Uterus (tissue), 4 donors: ENCODE measurements around the gene CD72. TPM values are rescaled to one million over a fixed set of nuclear protein-coding genes. Genes with fewer than 3 reads are reported as not detected.

Experiments
- DNase-seq, 2 donors: peaks; one replicate each; pipeline ENCODE4 v3.0.0-alpha.2; 2019 to 2020
- H3K27ac ChIP-seq, 2 donors: fragments of 200-600 bp; sonication (generic); 1 replicate in 1 of 2; 2 replicates in 1 of 2; pipeline ENCODE4 v1.5.1; 2016 to 2018
- H3K27me3 ChIP-seq, 2 donors: fragments of 200-600 bp; sonication (generic); one replicate each; pipeline ENCODE4 v1.5.1; 2018 to 2019; ENCODE audit warnings: control low read depth in 1 of 2
- H3K36me3 ChIP-seq, 2 donors: fragments of 200-600 bp; sonication (generic); one replicate each; pipeline ENCODE4 v1.5.1; 2019; ENCODE audit warnings: control low read depth in 1 of 2
- H3K4me1 ChIP-seq, 2 donors: fragments of 200-600 bp; sonication (generic); one replicate each; pipeline ENCODE4 v1.5.1; 2018 to 2019; ENCODE audit warnings: control low read depth in 1 of 2
- H3K4me3 ChIP-seq, 2 donors: fragments of 200-600 bp; sonication (generic); 1 replicate in 1 of 2; 2 replicates in 1 of 2; pipeline ENCODE4 v1.5.1; 2018 to 2019; ENCODE audit warnings: mild to moderate bottlenecking in 1 of 2
- H3K9me3 ChIP-seq, 2 donors: fragments of 200-600 bp; sonication (generic); one replicate each; pipeline ENCODE4 v1.5.1; 2019; ENCODE audit warnings: control low read depth in 1 of 2
- CTCF ChIP-seq, 4 experiments: fragments of 200-600 bp in 2 of 4; fragments of 450-650 bp in 2 of 4; sonication (generic) in 2 of 4; IDR thresholded peaks; one replicate each; pipeline ENCODE4 v1.5.1; 2016 to 2019; ENCODE audit warnings: antibody characterized with exemption in 4 of 4, mild to moderate bottlenecking in 2 of 4, moderate library complexity in 1 of 4
- POLR2A ChIP-seq, 2 donors: fragments of 450-650 bp; IDR thresholded peaks; one replicate each; pipeline ENCODE4 v1.6.1; 2016; ENCODE audit warnings: antibody characterized with exemption in 2 of 2, mild to moderate bottlenecking in 1 of 2, moderate library complexity in 1 of 2
- intact Hi-C: fragments of 100-400 bp; cut with DNase I; formaldehyde crosslinking; loops from one replicate; pipeline ENCODE4 v1.15.1; 2023; ENCODE audit warnings: low total_unique reads
- microRNA-seq: library from miRNA; unstranded; fragments of <30 nt; microRNA quantifications from one replicate; pipeline ENCODE4, GENCODE V29; 2016; ENCODE audit warnings: borderline microRNAs expressed, borderline replicate concordance
- small RNA-seq: library from RNA; depleted of rRNA; stranded (forward); fragments of <200 nt; gene quantifications from one replicate; pipeline ENCODE3, GENCODE V24; 2016
- total RNA-seq, 4 donors: library from RNA; depleted of rRNA in 3 of 4; stranded (reverse); fragments of >200 nt in 3 of 4; gene quantifications; one replicate each; pipeline versions ENCODE4 v1.1.0 to v1.2.4, GENCODE V29; 2014 to 2023
- donor health status: DM: yes; HTN: yes; CAD: no.

Gene CD72
- total RNA-seq, 4 donors from 2014 or later, result 2.8 to 3.0 TPM; not detected in 2

- no peak for DNase-seq
- TF ChIP-seq POLR2A (IDR thresholded peaks at IDR 0.05), result no peak
- no peak for TF ChIP-seq CTCF (IDR thresholded peaks at IDR 0.05)
- Histone ChIP-seq H3K27me3 (no peaks in the 10 kb centered on the region), H3K27ac (no peak overlapping the region), H3K9me3 (no peaks in the 10 kb centered on the region), H3K4me1 (no peaks in the 10 kb centered on the region), H3K36me3 (no peaks in the 10 kb centered on the region), H3K4me3 (no peak overlapping the region)
- intact Hi-C loops, result no loop called here
Measured at GRCh38 chr9:35561468-35562261, 56.5 kb downstream of the CD72 start.

DNA sequence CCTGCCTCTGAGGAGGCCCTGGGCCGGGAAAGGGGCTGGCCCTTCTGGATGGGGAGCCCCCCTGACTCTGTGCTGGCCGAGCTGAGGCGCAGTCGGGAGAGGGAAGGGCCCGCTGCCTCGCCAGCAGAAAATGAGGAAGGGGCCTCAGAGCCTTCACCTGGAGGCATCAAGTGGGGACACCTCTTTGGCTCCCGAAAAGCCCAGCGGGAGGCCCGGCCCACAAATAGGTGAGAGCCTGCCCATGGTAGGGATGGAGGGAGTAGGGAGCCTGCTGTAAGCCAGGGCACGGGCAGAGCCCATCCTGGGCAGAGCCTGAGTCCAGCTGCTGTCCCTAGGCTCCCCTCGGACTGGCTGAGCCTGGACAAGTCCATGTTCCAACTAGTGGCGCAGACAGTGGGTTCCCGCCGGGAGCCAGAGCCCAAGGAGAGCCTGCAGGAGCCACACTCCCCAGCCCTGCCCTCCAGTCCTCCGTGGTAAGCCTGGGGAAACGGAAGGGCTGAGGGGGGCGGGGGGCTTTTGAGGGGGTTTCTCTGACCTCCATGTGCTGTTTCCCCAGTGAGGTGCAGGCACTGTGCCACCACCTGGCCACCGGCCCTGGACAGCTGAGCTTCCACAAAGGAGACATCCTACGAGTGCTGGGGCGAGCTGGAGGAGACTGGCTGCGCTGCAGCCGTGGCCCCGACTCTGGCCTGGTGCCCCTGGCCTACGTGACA lies 57.4 kb downstream of the CD72 start:
- DNase-seq, result peak in 1 of 2 donors; percentile 23
- no peaks in the 10 kb centered on the region for H3K27me3 ChIP-seq
- H3K9me3 ChIP-seq, result no peaks in the 10 kb centered on the region
- no peak overlapping the region for H3K4me3 ChIP-seq
- peak overlapping the region in 1 of 2 donors; percentile 23 for H3K27ac ChIP-seq
- H3K36me3 ChIP-seq, result no peaks in the 10 kb centered on the region
- intact Hi-C loops, result no loop called here
- H3K4me1 ChIP-seq, result no peaks in the 10 kb centered on the region
- no peak for TF ChIP-seq CTCF (IDR thresholded peaks at IDR 0.05)
- TF ChIP-seq POLR2A (IDR thresholded peaks at IDR 0.05), result no peak

Small RNA genes lying within 50 kb of the gene (microRNA-seq; reads per million reads assigned to microRNA genes)
- gene MIR4667, result 2.0 reads per million

Small RNA genes lying within 50 kb of the gene (small RNA-seq; reads per million reads assigned to genes)
- not detected for gene MIR4667
- not detected for gene RMRP
- not detected for gene RPS29P17

Other genes starting within 250 kb of the CD72 start
- 10 to 100 TPM in 3 of 4 donors, 1 to 10 TPM in 1; 10.0 to 60.2 (median 16.8) TPM for gene RUSC2, start 128.3 kb downstream of the CD72 start, total RNA-seq
- 10 to 100 TPM in 3 of 4 donors, 1 to 10 TPM in 1; 2.0 to 59.7 (median 15.5) TPM for gene TESK1, start 13.2 kb downstream of the CD72 start, total RNA-seq
- under 1 TPM in 2 of 4 donors, not detected in 2; 0.21 to 0.51 TPM for gene SIT1, start 32.5 kb upstream of the CD72 start, total RNA-seq
- gene RMRP, start 39.6 kb upstream of the CD72 start, total RNA-seq, result over 10,000 TPM in 2 of 4 donors, 1,000 to 10,000 TPM in 2; 2,632 to 57,722 (median 9,015) TPM
- 100 to 1,000 TPM in 1 of 4 donors, 10 to 100 TPM in 2, 1 to 10 TPM in 1; 9.0 to 120 (median 32.1) TPM for gene CCDC107, start 39.9 kb upstream of the CD72 start, total RNA-seq
- gene ARHGEF39, start 46.8 kb upstream of the CD72 start, total RNA-seq, result 1 to 10 TPM in 3 of 4 donors, not detected in 1; 1.5 to 3.6 (median 2.4) TPM
- under 1 TPM in 1 of 4 donors, not detected in 3; 0.14 TPM for gene CA9, start 55.5 kb upstream of the CD72 start, total RNA-seq
- 1,000 to 10,000 TPM in 2 of 4 donors, 100 to 1,000 TPM in 2; 491 to 2,682 (median 829) TPM for gene TPM2, start 71.5 kb upstream of the CD72 start, total RNA-seq
- 100 to 1,000 TPM; 202 to 540 (median 281) TPM for gene TLN1, start 113.8 kb upstream of the CD72 start, total RNA-seq
- 100 to 1,000 TPM in 1 of 4 donors, 10 to 100 TPM in 3; 30.5 to 105 (median 47.2) TPM for gene CREB3, start 114.3 kb upstream of the CD72 start, total RNA-seq
- 100 to 1,000 TPM in 1 of 4 donors, 10 to 100 TPM in 3; 26.9 to 104 (median 42.1) TPM for gene GBA2, start 130.8 kb upstream of the CD72 start, total RNA-seq
- 10 to 100 TPM in 2 of 4 donors, 1 to 10 TPM in 2; 2.0 to 38.1 (median 10.3) TPM for gene RGP1, start 130.9 kb upstream of the CD72 start, total RNA-seq
- gene MSMP, start 135.9 kb upstream of the CD72 start, total RNA-seq, result not detected
- gene NPR2, start 173.2 kb upstream of the CD72 start, total RNA-seq, result 10 to 100 TPM in 3 of 4 donors, 1 to 10 TPM in 1; 3.8 to 70.4 (median 31.7) TPM
- 1 to 10 TPM in 2 of 4 donors, under 1 TPM in 1, not detected in 1; 0.26 to 6.0 (median 4.0) TPM for gene SPAG8, start 193.8 kb upstream of the CD72 start, total RNA-seq
- 10 to 100 TPM in 3 of 4 donors, not detected in 1; 11.3 to 38.2 (median 31.5) TPM for gene HINT2, start 196.6 kb upstream of the CD72 start, total RNA-seq
- gene FAM221B, start 210.3 kb upstream of the CD72 start, total RNA-seq, result not detected
- 10 to 100 TPM in 3 of 4 donors, 1 to 10 TPM in 1; 6.7 to 43.3 (median 14.6) TPM for gene TMEM8B, start 210.8 kb upstream of the CD72 start, total RNA-seq